ENCODE data around the gene AOAH.

DNA sequence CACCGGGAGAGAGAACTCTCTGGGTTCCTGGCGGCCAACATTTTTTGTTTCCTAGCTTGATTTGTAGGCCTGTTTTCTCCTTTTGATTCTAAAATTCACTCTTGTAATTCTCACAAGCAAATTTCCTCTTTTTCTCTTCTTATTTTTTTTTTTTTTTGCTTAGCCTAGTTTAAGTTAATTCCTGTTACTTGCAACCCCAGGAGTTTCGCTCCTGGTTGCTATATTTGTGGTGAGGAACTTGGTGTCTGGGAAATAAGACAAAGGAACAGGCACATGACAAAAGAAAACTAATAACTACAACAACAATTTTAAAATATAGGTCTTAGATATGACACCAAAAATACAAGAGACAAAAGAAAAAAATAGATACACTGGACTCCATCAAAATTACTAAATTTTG is 6.7 kb downstream of the AOAH start:
- TF ChIP-seq EZH2phosphoT487 (IDR thresholded peaks at IDR 0.05; ENCODE audit: insufficient read depth, low read depth): no peak
- no peak for TF ChIP-seq EZH2 (IDR thresholded peaks at IDR 0.05; ENCODE audit: insufficient read depth, poor library complexity, severe bottlenecking)

Measured in GM23248 (cell line).